Activated naive CD8-positive, alpha-beta T cell treated with anti-CD3 and anti-CD28 coated beads, Interleukin-2, amount 50 U/mL, for 24 hours (primary cell): ENCODE results near the gene TMC1.

Experiments used
- ATAC-seq: fragments of 150-1000 bp; cut with Tn5 transposase; one replicate; pipeline ENCODE4 v1.10.0; 2021
- DNase-seq: peaks from one replicate; pipeline ENCODE4 v3.0.0; 2021
- H3K27ac Mint-ChIP-seq: one replicate; pipeline ENCODE4 v1.8.0; 2021; ENCODE audit warnings: mild to moderate bottlenecking, mixed read lengths
- H3K27me3 Mint-ChIP-seq: one replicate; pipeline ENCODE4 v1.8.0; 2021; ENCODE audit warnings: mixed read lengths
- H3K36me3 Mint-ChIP-seq: one replicate; pipeline ENCODE4 v1.8.0; 2021; ENCODE audit warnings: low read depth, mixed read lengths
- H3K4me1 Mint-ChIP-seq: one replicate; pipeline ENCODE4 v1.8.0; 2021; ENCODE audit warnings: mixed read lengths
- H3K4me3 Mint-ChIP-seq: one replicate; pipeline ENCODE4 v1.8.0; 2021; ENCODE audit warnings: mild to moderate bottlenecking, moderate library complexity, mixed read lengths
- H3K9me3 Mint-ChIP-seq: one replicate; pipeline ENCODE4 v1.8.0; 2021; ENCODE audit warnings: mixed read lengths

The TMC1 gene

DNA sequence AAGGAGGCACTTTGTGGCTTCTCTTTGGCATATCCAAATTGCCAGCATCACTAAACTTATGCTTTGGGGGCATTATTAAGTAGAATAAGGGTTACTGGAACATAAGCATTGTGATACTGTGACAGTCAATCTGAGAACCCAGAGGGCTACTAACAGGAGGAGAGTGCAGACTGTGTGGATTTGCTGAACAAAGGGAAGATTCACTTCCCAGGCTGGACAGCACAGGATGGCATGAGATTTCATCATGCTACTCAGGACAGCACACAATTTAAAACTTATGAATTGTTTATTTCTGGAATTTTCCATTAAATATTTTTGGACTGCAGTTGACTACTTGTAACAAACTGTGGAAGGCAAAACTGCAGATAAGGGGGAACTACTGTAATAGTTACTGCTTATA is 212.5 kb downstream of the TMC1 start:
- H3K27me3 Mint-ChIP-seq: peaks cover 6% of the 10 kb centered on the region
- no peaks in the 10 kb centered on the region for H3K4me1 Mint-ChIP-seq
- no peak overlapping the region for H3K4me3 Mint-ChIP-seq
- DNase-seq: no peak
- ATAC-seq: no peak
- no peak overlapping the region for H3K27ac Mint-ChIP-seq
- H3K36me3 Mint-ChIP-seq: no peaks in the 10 kb centered on the region
- no peaks in the 10 kb centered on the region for H3K9me3 Mint-ChIP-seq

GRCh38 chr9:72734631-72735030 is 213.2 kb downstream of the TMC1 start:
- H3K27me3 Mint-ChIP-seq: peaks cover 8% of the 10 kb centered on the region
- no peaks in the 10 kb centered on the region for H3K36me3 Mint-ChIP-seq
- no peaks in the 10 kb centered on the region for H3K9me3 Mint-ChIP-seq
- no peak for ATAC-seq
- DNase-seq: no peak
- no peak overlapping the region for H3K4me3 Mint-ChIP-seq
- no peak overlapping the region for H3K27ac Mint-ChIP-seq
- no peaks in the 10 kb centered on the region for H3K4me1 Mint-ChIP-seq

DNA sequence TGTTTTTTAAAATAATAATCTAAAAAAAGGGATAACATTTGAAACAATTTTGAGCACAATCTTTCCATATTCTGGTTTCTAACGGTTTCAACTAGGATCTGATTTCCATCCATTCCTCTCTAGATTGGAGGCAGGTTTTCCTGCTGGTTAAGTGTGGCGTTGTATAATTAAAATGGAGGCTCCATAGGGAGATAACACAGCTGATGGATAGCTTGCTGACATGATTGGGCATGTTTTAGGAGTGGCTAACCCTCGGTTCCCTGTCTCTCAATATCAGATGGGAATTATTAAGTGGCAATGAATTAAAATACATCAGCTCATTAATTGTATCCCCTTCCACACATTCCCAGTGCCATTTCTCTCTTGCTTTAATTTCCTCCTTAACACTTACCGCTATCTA is 222.4 kb downstream of the TMC1 start:
- no peaks in the 10 kb centered on the region for H3K4me1 Mint-ChIP-seq
- peaks cover 2% of the 10 kb centered on the region for H3K27me3 Mint-ChIP-seq
- H3K9me3 Mint-ChIP-seq: no peaks in the 10 kb centered on the region
- H3K36me3 Mint-ChIP-seq: no peaks in the 10 kb centered on the region
- ATAC-seq (no peak), DNase-seq (no peak)
- H3K4me3 Mint-ChIP-seq: no peak overlapping the region
- no peak overlapping the region for H3K27ac Mint-ChIP-seq

GRCh38 chr9:72749276-72749675 is 227.9 kb downstream of the TMC1 start:
- ATAC-seq (no peak), DNase-seq (no peak)
- Mint-ChIP-seq H3K4me3 (no peak overlapping the region), H3K36me3 (no peaks in the 10 kb centered on the region), H3K27ac (no peak overlapping the region), H3K27me3 (peaks cover 1% of the 10 kb centered on the region), H3K4me1 (no peaks in the 10 kb centered on the region), H3K9me3 (no peaks in the 10 kb centered on the region)

DNA sequence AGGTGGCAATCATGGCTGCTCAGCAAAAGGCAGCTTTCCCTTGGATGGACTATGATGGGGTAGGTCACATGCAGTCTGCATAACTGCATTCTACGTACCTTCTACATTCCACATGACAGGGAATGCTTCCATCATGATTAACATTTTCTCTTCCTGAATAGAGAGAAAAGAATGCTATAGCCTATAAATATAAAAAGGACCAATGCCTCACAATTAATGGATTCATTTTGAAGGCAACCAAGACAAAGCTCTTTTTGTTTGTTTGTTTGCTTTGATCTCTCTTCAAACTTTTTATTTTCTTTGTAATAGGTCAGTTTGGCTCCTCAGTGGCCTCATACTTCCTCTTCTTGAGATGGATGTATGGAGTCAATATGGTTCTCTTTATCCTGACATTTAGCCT is 230.1 kb downstream of the TMC1 start:
- H3K4me1 Mint-ChIP-seq: no peaks in the 10 kb centered on the region
- H3K9me3 Mint-ChIP-seq: no peaks in the 10 kb centered on the region
- peaks cover 3% of the 10 kb centered on the region for H3K27me3 Mint-ChIP-seq
- H3K36me3 Mint-ChIP-seq: no peaks in the 10 kb centered on the region
- no peak overlapping the region for H3K27ac Mint-ChIP-seq
- H3K4me3 Mint-ChIP-seq: no peak overlapping the region
- DNase-seq (no peak), ATAC-seq (no peak)

GRCh38 chr9:72753266-72753893 is 232.0 kb downstream of the TMC1 start:
- no peaks in the 10 kb centered on the region for H3K4me1 Mint-ChIP-seq
- ATAC-seq: no peak
- H3K27me3 Mint-ChIP-seq: peaks cover 10% of the 10 kb centered on the region

GRCh38 chr9:72755836-72756235 is 234.4 kb downstream of the TMC1 start:
- ATAC-seq (no peak), DNase-seq (no peak)
- H3K27me3 Mint-ChIP-seq: peaks cover 16% of the 10 kb centered on the region
- no peak overlapping the region for H3K4me3 Mint-ChIP-seq
- no peaks in the 10 kb centered on the region for H3K4me1 Mint-ChIP-seq
- no peak overlapping the region for H3K27ac Mint-ChIP-seq
- no peaks in the 10 kb centered on the region for H3K36me3 Mint-ChIP-seq
- H3K9me3 Mint-ChIP-seq: no peaks in the 10 kb centered on the region

More at GRCh38 chr9:72753266-72753893, 232.0 kb downstream of the TMC1 start:
- no peaks in the 10 kb centered on the region for H3K36me3 Mint-ChIP-seq
- no peak for DNase-seq
- no peaks in the 10 kb centered on the region for H3K9me3 Mint-ChIP-seq
- no peak overlapping the region for H3K4me3 Mint-ChIP-seq
- H3K27ac Mint-ChIP-seq: no peak overlapping the region

GRCh38 chr9:72758944-72759343 is 237.5 kb downstream of the TMC1 start:
- DNase-seq: no peak
- H3K4me3 Mint-ChIP-seq: no peak overlapping the region
- no peaks in the 10 kb centered on the region for H3K36me3 Mint-ChIP-seq
- H3K27ac Mint-ChIP-seq: no peak overlapping the region
- no peaks in the 10 kb centered on the region for H3K9me3 Mint-ChIP-seq
- H3K27me3 Mint-ChIP-seq: peaks cover 17% of the 10 kb centered on the region
- no peak for ATAC-seq
- H3K4me1 Mint-ChIP-seq: no peaks in the 10 kb centered on the region

- no peak overlapping the region for H3K4me3 Mint-ChIP-seq
- no peaks in the 10 kb centered on the region for H3K36me3 Mint-ChIP-seq
- no peak for DNase-seq
- H3K4me1 Mint-ChIP-seq: no peaks in the 10 kb centered on the region
- no peak overlapping the region for H3K27ac Mint-ChIP-seq
- H3K9me3 Mint-ChIP-seq: no peaks in the 10 kb centered on the region
- ATAC-seq: no peak
- H3K27me3 Mint-ChIP-seq: peaks cover 11% of the 10 kb centered on the region
Measured at GRCh38 chr9:72763022-72763421, 241.6 kb downstream of the TMC1 start.

- Mint-ChIP-seq H3K4me3 (no peak overlapping the region), H3K27me3 (peaks cover 9% of the 10 kb centered on the region), H3K27ac (no peak overlapping the region), H3K36me3 (no peaks in the 10 kb centered on the region), H3K4me1 (no peaks in the 10 kb centered on the region), H3K9me3 (no peaks in the 10 kb centered on the region)
- DNase-seq (no peak), ATAC-seq (no peak)
Measured at GRCh38 chr9:72769546-72769945, 248.1 kb downstream of the TMC1 start.

DNA sequence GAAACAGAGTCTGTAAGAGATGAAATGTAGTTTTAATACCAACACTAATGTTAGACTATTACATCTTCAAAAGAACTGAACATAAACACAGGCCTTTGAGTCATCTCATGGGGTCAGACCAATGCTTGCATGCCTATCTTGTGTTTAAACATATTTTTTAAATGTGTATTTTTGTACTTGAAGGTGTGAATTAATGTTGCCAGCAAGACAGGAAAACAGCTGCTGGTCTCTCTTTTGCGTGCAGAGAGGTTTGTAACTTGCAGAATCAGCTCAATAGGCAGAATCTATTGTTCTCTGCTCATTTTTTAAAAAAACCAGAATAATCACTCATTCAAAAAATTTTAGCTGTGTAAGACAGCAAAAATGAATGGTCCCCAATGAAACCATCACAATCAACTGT is 251.3 kb downstream of the TMC1 start:
- Mint-ChIP-seq H3K27ac (no peak overlapping the region), H3K4me3 (no peak overlapping the region), H3K4me1 (no peaks in the 10 kb centered on the region), H3K27me3 (peaks cover 14% of the 10 kb centered on the region), H3K36me3 (no peaks in the 10 kb centered on the region), H3K9me3 (no peaks in the 10 kb centered on the region)
- DNase-seq (no peak), ATAC-seq (no peak)

DNA sequence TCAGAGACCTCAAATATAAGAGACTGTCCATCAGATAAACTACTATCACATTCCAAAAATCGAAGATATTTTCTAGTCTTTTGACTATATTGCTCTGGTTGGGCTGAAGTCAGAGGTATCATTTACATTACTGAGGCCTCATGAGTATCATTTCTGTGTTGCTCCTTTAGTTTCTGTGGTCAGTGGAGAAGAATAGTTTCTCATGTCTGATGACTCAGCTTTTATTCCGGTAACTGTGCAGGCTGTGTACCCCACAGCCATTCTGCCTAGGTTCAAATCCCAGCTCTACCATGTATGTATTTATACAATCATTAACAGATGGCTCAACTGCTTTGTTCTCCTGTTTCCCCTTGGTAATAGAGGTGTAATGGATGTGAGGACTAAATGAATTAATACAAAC is 252.2 kb downstream of the TMC1 start:
- no peak for DNase-seq
- Mint-ChIP-seq H3K4me3 (no peak overlapping the region), H3K36me3 (no peaks in the 10 kb centered on the region), H3K4me1 (no peaks in the 10 kb centered on the region), H3K27me3 (peaks cover 12% of the 10 kb centered on the region), H3K9me3 (no peaks in the 10 kb centered on the region), H3K27ac (no peak overlapping the region)
- ATAC-seq: no peak

DNA sequence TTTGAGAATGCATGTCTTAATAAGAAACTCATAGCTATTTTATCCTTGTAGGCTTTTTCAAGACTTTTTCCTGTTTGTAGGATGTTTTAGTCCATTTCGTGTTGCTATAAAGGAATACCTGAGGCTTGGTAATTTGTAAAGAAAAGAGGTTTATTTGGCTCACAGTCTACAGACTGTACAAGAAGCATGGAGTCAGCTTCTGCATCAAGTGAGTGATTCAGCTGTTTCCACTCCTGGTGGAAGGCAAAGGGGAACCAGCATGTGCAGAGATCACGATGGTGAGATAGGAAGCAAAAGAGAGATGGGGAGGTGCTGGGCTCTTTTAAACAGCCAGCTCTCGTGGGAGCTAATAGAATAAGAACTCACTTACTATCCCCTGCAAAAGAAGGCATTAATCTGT is 254.2 kb downstream of the TMC1 start:
- H3K4me3 Mint-ChIP-seq: no peak overlapping the region
- H3K27me3 Mint-ChIP-seq: peaks cover 12% of the 10 kb centered on the region
- no peaks in the 10 kb centered on the region for H3K36me3 Mint-ChIP-seq
- DNase-seq (no peak), ATAC-seq (no peak)
- no peaks in the 10 kb centered on the region for H3K4me1 Mint-ChIP-seq
- no peak overlapping the region for H3K27ac Mint-ChIP-seq
- H3K9me3 Mint-ChIP-seq: no peaks in the 10 kb centered on the region

GRCh38 chr9:72779614-72780013 is 258.2 kb downstream of the TMC1 start:
- ATAC-seq (no peak), DNase-seq (no peak)
- peaks cover 5% of the 10 kb centered on the region for H3K27me3 Mint-ChIP-seq
- H3K4me3 Mint-ChIP-seq: no peak overlapping the region
- no peaks in the 10 kb centered on the region for H3K4me1 Mint-ChIP-seq
- H3K27ac Mint-ChIP-seq: no peak overlapping the region
- H3K36me3 Mint-ChIP-seq: no peaks in the 10 kb centered on the region
- H3K9me3 Mint-ChIP-seq: no peaks in the 10 kb centered on the region

DNA sequence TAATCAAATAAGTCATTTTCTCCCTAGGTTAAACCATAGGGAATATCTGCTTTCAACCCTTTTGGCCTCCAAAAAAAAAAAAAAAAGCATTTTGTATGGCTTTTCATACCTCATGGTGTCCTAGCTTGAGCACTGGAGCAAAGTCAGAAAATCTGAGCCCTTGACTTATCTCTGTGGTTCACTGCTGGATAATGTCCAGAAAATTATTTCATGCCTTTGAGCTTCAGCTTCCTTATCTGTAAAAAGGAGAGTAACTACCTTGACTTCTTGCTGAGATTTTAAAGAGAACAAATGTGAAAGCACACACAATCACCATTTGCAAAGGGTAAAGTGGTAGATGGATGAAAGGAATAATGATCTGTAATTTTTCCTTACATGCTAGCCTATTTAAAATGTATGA is 265.5 kb downstream of the TMC1 start:
- H3K27me3 Mint-ChIP-seq: peaks cover 2% of the 10 kb centered on the region
- no peaks in the 10 kb centered on the region for H3K36me3 Mint-ChIP-seq
- H3K27ac Mint-ChIP-seq: no peak overlapping the region
- no peak for ATAC-seq
- H3K9me3 Mint-ChIP-seq: no peaks in the 10 kb centered on the region
- no peak overlapping the region for H3K4me3 Mint-ChIP-seq
- DNase-seq: no peak
- no peaks in the 10 kb centered on the region for H3K4me1 Mint-ChIP-seq
